Measurements from ENCODE around the gene DCAF11. TPM values are rescaled to one million over a fixed set of nuclear protein-coding genes. Genes with fewer than 3 reads are reported as not detected.

DCAF11 gene
- total and polyA plus RNA-seq, 3 donors from 2014 or later = 67.6 to 77.4 (median 68.0) TPM

GRCh38 chr14:24165785-24166184, 51.2 kb downstream of the DCAF11 start:
- TF ChIP-seq, protein P1, sequence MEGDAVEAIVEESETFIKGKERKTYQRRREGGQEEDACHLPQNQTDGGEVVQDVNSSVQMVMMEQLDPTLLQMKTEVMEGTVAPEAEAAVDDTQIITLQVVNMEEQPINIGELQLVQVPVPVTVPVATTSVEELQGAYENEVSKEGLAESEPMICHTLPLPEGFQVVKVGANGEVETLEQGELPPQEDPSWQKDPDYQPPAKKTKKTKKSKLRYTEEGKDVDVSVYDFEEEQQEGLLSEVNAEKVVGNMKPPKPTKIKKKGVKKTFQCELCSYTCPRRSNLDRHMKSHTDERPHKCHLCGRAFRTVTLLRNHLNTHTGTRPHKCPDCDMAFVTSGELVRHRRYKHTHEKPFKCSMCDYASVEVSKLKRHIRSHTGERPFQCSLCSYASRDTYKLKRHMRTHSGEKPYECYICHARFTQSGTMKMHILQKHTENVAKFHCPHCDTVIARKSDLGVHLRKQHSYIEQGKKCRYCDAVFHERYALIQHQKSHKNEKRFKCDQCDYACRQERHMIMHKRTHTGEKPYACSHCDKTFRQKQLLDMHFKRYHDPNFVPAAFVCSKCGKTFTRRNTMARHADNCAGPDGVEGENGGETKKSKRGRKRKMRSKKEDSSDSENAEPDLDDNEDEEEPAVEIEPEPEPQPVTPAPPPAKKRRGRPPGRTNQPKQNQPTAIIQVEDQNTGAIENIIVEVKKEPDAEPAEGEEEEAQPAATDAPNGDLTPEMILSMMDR (IDR thresholded peaks at IDR 0.05) = no peak
- no peak for TF ChIP-seq POLR2A (IDR thresholded peaks at IDR 0.05)
- DNase-seq = no peak
- H3K4me1 ChIP-seq = peaks cover 14% of the 10 kb centered on the region
- no peak overlapping the region for H3K27ac ChIP-seq
- no peaks in the 10 kb centered on the region for H3K9me3 ChIP-seq
- intact Hi-C loops (cut with DNase I; ENCODE audit: low total_unique reads) = no loop called here
- H3K36me3 ChIP-seq (ENCODE audit: low read depth, missing control alignments) = no peaks in the 10 kb centered on the region
- 94 to 98% methylated on average over 5 of the region's 5 CpGs for WGBS, 2 donors
- no peaks in the 10 kb centered on the region for H3K27me3 ChIP-seq
- H3K4me3 ChIP-seq = no peak overlapping the region

DNA sequence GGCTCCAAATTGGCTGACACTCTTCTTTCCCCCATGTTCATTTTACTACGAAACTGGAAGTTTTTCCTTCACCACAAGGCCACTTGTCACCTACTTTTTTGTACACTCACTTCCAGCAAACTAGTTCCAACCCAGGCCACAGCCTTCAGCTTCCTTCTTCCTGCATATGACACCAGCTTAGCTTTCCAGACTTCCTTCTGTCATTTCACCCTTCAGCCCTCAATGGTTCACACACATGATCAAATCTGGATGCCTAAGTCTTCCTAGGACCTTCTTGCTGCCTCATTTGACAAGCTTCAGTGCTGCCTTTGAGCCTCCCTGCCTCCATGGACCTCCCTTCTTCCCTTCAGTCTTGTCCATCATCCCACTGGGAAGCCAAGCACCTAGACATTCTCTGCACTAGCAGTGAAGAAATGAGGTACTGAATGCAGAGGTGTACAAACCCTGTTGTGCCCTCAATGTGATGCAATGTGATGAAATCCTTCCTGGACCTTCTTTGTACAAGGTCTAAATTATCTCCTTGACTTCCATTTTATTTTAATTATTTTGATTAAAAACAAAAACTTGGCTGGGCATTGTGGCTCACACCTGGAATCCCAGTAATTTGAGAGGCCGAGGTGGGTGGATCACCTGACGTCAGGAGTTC, 53.0 kb downstream of the DCAF11 start:
- intact Hi-C loops (cut with DNase I; ENCODE audit: low total_unique reads) = no loop called here
- no peaks in the 10 kb centered on the region for H3K36me3 ChIP-seq (ENCODE audit: low read depth, missing control alignments)
- 86 to 93% methylated on average over 3 of the region's 3 CpGs for WGBS, 2 donors
- no peak overlapping the region for H3K27ac ChIP-seq
- DNase-seq = no peak
- peaks cover 8% of the 10 kb centered on the region for H3K4me1 ChIP-seq
- H3K4me3 ChIP-seq = no peak overlapping the region
- H3K9me3 ChIP-seq = no peaks in the 10 kb centered on the region
- no peaks in the 10 kb centered on the region for H3K27me3 ChIP-seq
- TF ChIP-seq POLR2A (IDR thresholded peaks at IDR 0.05) = no peak
- TF ChIP-seq, protein P1 (IDR thresholded peaks at IDR 0.05) = no peak

GRCh38 chr14:24171422-24172260, 57.1 kb downstream of the DCAF11 start, which contains the start of gene REC8:
REC8 (plus strand) TSS chr14:24172080; CDS start chr14:24172553, 473 bp downstream.
- Histone ChIP-seq H3K36me3 (ENCODE audit: low read depth, missing control alignments) (no peaks in the 10 kb centered on the region), H3K27me3 (no peaks in the 10 kb centered on the region), H3K4me1 (no peaks in the 10 kb centered on the region), H3K9me3 (no peaks in the 10 kb centered on the region), H3K4me3 (peak within 1 kb of the TSS; percentile 17 to 50), H3K27ac (no peak within 1 kb of the TSS)
- 33 to 40% methylated on average over 31 to 50 of the region's 63 CpGs for WGBS, 2 donors
- peak; percentile 87 for DNase-seq
- TF ChIP-seq, protein P1 (IDR thresholded peaks at IDR 0.05) = no peak
- no peak for TF ChIP-seq POLR2A (IDR thresholded peaks at IDR 0.05)
- intact Hi-C loops (cut with DNase I; ENCODE audit: low total_unique reads) = no loop called here

GRCh38 chr14:24172261-24172860, 57.8 kb downstream of the DCAF11 start:
- no peak for TF ChIP-seq POLR2A (IDR thresholded peaks at IDR 0.05)
- TF ChIP-seq, protein P1 (IDR thresholded peaks at IDR 0.05) = no peak
- Histone ChIP-seq H3K27ac (no peak overlapping the region), H3K4me3 (peak overlapping the region; percentile 17 to 50), H3K27me3 (no peaks in the 10 kb centered on the region), H3K4me1 (no peaks in the 10 kb centered on the region), H3K36me3 (ENCODE audit: low read depth, missing control alignments) (no peaks in the 10 kb centered on the region), H3K9me3 (no peaks in the 10 kb centered on the region)
- DNase-seq = no peak
- 41 to 66% methylated on average over 7 to 30 of the region's 30 CpGs for WGBS, 2 donors
- intact Hi-C loops (cut with DNase I; ENCODE audit: low total_unique reads) = no loop called here
